Left renal cortex interstitium (tissue), 4 donors: ENCODE data around the gene OCA2. TPM values are rescaled to one million over a fixed set of nuclear protein-coding genes. Genes with fewer than 3 reads are reported as not detected.
"Not testable (repeated sequence)": the region's sequence is repeated elsewhere in the genome, so short reads cannot be mapped to it uniquely, and the experiment has no call there.

Experiments used
- DNase-seq, 4 donors: peaks; one replicate each; pipeline ENCODE4 v3.0.0-alpha.2; 2013; ENCODE audit warnings: low read depth in 4 of 4, low spot score in 2 of 4, missing footprints in 1 of 4
- polyA plus RNA-seq, 4 donors: library from polyadenylated mRNA; unstranded; fragments of 120-200 nt; gene quantifications; one replicate each; pipeline ENCODE4 v1.2.1, GENCODE V29; 2013; ENCODE audit not compliant: insufficient read length in 4 of 4

OCA2 gene
- polyA plus RNA-seq, 4 donors, result 8.0 to 9.2 (median 8.9) TPM

DNA sequence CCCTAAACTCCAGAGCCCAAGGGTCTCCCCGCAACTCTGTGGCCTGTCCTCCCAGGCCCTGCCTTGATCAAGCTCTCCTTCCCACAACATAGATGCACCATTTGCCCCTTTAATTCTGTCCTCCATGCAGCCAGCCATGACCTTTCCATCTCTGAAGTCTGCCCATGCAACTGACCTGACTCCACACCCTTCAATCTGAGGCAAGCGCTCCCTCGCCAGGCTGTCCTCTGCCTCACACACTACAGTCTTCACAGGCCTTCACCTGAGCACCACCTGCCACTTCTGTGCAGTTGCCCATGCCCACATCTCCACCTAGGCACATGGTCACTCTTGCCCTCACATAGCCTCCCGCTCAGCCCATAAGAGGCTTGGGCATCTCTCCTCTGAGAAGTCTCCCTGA is 244.0 kb downstream of the OCA2 start:
- no peak for DNase-seq

DNA sequence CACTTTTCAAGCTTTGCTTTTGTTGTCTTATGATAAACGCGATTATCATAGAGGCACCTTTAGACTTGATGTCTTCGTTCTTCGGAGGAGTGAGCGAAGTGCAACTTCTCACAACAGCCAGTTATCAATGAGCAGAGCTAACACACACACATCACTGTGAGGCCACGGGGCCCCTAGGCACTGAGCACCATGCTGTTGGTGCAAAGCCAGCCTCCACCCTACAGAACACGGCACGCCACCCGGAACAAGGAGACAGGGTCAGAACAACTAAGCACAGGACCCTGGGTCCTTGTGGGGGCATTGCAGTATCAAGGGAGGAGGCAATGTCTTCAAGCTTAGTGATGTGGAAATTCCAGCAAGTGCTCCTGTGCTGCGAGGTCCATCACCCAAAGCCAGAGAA is 244.5 kb downstream of the OCA2 start:
- DNase-seq, result no peak

DNA sequence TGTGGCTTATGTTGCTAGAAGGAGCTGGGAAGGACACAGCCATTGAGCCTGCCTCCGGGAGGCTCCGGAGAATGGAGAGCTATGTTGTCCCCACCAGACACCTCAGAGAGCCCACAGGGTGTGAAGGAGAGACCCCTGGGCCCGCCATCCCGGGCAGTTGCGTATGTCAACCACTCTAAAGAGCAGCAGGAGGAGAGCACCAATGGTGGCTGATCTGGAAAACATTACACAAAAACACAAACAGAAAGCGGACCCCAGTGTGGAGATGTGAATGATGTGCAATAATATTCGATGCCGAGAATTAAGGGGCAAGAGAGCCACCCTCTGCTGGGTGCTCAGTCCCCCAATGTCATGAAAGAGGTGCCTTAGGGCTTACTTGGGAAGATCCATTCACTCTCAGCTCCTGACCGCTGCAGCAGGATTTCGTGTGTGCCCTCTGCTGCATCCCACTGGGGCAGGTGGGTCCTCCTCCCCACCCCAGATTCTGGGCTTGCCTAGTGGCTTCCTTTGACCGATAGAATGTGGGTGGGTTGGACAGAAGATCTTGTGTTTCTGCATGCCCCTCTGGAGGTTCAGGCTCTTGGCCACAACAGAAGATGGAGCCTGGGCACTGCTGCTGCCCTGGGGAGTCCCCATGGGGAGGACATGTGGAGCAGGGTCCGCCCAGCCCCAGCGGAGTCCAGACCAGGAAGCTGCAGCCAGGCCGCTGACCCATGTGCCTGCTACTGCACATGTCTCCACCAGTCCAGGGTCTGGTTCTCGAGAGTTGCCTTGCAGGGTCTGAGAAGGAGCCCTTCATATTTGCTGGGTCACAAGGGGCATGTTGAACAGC is 245.3 kb downstream of the OCA2 start:
- DNase-seq, result no peak

DNA sequence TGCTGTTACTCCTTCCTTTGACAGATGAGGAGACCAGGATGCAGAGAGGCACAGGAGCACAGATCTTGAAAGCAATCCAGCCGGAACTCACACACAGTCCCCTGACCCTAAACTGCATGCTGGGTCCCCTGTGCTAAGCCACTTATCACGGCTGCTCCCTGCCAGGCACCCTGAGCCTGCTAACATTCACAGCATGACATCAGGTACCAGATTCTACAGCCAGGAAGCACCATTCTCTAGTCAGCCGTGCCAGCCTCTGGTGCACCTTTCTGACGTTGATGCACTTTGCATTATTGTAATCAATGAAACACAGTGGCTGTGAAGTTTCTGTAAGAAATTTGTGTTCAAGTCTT is 247.3 kb downstream of the OCA2 start:
- DNase-seq, result no peak

DNA sequence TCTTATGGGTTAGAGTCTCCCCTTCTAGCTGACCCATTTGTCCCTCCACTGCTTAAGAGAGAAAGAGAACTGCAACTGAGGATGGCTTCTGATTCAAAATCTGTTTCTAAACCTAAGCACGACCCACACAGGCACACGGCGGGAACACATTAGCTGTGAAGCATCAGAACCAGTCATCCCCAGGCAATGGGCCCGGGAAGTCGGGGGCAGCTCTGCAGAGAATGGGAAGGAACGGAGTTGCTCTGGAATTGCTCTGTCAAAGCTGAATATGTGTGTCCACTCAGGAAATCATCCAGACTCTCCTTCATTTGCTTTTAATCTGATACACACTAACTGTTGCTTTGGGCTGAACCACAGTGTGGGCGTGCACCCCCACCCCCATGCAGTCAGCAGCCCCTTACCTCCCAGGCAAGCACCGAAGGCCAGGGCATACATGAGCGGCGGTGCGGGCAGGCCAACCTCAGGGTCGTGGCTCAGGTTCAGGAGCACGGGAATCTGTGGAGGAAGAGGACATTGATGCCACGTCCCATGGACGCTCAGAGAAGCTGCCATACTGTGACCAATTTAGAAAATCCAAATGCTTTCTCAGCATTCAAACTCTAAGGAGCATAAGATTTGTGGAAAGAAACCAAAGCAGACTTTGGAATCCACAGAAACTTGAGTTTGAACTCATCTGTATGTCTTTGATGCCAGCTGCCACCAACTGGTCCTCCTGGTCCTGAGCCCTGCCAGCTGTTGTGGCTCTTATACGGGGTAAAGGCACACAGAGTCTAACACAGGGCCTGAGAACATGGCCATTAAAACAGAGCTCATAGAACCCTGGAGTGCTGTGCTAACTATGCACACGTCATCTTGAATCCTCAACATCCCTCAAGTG is 247.9 kb downstream of the OCA2 start:
- DNase-seq, result no peak

DNA sequence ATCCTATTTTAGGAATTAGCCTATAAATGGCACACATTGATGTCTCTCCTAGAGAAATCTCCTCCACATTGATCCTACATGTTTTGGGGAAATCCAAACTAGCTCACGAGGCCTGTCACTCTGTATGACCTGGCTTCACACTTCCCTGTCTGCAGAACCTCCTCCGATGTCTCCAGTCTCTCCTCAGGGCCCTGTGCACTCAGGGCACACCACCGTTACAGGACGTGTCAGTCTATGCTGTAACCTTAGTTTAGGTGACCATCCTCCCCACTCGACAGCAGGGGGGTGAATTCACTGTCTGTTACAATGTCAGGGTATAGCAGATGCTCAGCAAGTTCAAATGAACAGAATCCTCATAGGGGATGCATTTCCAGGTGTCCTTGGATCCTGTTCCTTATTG is 249.1 kb downstream of the OCA2 start:
- DNase-seq, result no peak

DNA sequence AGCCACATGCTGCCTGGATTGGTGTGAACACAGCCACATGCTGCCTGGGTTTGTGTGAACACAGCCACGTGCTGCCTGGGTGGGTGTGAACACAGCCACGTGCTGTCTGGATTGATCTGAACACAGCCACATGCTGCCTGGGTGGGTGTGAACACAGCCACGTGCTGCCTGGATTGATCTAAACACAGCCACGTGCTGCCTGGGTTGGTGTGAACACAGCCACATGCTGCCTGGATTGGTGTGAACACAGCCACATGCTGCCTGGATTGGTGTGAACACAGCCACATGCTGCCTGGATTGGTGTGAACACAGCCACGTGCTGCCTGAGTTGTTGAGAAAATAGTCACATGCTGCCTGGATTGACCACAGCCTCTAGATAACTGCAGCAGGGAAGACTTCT is 250.2 kb downstream of the OCA2 start:
- DNase-seq, result not testable (repeated sequence)

DNA sequence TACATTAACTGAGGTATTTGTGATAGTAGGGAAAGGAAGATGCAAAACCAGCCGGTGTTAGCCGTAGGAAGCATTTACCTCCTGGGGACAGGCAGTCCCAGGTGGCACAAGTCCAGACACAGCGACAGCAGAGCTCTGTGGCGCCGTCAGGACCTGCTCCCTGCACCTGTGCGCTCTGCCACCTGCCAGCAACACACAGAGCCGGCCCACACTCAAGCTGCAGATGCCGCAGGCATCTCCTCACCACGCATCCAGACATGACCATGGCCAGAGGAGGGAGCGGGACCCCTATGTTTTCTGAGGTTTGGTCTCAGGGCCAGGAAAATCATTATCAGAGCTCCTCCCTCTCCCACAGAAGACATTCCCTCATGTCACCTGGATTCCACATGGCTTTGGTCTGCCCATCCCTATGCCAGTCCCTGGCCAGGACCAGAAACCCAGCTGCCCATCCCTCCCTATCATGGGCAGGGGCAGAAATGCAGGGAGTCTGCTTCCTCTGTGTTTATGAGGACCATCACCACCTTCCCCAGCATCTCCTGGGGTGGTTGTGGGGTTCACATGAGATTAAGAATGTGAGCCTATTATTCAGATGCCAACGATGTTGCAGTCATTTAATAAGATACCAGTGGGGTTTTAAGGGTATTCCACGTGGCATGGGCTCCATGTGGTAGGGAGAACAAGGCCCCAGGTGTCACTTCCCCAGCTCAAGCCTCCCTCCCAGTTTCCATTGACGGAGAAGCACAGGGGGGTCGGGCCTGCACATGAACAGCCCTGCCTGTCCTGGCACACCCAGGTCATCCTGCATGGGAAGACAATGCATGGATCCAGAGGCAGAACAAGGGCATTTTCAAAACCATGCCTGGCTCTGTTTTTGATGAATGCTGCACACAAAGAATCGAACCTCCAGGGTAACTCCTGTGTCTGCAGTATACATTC is 251.1 kb downstream of the OCA2 start:
- no peak for DNase-seq

DNA sequence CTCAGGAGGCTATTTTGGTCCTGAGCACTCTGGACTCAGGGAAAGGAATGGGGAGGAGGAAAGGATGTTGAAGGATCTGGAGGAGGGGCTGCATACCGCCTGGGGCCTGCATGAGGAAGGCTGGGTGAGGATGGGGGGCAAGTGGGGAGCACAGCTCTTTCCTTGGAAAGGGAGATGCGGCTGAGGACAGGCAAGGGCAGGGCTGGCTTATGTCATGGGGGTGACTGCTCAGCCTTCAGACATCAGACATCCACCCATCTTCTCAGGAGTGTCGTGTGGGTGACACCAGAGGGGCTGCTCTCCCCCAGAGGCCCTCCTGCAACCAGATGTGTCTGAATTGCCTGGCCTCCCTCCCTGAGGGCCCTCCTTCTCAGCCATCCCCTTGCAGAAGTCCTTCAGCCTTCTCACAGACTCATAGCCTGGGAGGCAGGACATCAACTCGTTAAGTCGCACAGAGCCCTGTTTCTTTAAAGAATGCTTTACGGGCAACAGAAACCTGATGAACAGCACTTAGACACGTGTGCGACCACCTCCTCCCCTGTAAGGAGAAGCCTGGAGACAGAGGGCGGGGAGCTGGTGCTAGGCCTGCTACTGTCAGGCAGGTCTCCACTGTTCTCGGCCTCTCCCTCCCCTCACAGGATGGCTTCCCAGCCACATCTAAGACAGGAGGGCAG is 252.3 kb downstream of the OCA2 start:
- no peak for DNase-seq

DNA sequence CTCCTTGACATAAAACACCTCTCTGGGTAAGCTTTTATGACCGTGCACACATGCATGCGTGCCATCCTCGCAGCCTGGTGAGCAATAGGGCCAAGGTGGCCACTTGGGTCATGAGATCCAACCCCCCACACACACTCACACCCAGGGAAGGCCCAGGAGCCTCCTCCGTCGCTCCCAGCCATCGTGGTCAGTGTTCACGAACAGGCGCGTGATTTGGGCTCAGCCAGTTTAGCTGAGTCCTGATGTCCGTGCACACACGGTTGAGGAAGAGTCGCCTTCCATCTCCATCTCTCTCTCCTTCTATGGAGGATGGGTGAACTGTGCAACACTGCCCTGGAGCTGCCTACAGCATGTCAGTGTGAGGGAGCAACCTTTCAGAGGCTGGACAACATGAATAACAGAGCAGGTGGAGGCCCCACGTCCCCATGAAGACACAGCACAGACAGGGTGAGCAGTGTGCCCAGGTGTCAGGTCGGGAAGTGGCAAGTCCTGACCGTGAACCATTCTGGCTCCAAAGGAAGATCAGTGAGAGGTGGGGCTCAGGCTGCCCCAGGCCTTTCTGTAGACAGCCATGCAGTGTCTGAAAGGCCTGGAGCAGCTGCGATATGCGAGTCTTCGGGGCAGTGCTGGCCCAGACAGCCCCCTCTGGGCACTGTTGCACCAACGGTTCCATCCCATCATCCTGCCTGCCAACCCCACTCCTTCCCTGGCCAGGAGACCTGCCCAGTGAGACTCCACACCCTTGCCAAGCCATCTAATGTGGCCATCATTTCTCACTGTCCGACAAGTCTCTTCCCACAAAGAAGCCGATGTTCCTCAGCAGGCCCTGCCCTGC is 253.4 kb downstream of the OCA2 start:
- DNase-seq, result no peak

DNA sequence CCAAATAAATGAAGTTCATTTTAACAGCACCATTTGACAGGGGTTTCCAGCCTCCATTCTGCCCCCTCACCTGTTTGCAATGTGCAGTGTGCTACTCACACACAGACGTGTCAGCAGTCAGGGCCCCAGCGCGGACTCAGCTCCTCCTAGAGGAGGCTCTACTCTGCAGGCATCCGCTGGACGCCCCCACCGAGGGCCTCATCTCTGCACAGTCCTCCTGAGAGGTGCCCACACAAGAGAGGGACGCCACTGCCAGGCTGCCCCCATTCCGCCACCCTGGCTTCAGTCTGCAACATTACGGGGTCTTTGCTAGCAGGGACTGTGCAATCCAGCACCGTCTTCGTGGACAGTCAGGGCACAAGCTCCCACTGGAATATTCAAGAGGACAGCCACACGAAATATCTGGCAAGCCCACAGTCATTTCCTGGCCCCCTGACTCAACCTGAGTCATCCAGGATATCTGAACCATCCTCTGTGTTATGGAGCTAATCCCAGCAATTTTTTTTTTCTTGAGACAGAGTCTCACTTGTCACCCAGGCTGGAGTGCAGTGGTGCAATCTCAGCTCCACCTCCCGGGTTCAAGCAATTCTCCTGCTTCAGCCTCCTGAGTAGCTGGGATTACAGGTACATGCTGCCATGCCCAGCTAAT is 255.0 kb downstream of the OCA2 start:
- no peak for DNase-seq

DNA sequence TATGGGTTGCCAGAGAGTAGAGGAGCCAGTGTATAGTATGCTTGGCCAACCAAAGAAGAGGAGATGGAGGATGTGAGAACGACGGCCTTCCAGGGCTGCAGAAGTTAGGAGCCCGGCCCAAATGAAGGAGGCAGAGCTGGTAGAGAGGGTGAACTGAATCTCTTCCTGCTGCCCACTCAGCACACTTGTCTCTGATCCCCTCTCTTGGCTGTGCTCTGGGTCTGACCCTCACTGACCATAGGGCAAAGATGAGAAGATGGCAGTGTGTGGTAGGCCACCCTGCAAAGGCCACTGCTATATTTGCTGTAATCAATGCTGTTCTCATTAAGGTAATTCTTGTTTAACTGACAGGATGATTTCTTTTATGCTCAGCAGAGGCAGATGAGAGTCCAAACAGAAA is 256.0 kb downstream of the OCA2 start:
- no peak for DNase-seq

DNA sequence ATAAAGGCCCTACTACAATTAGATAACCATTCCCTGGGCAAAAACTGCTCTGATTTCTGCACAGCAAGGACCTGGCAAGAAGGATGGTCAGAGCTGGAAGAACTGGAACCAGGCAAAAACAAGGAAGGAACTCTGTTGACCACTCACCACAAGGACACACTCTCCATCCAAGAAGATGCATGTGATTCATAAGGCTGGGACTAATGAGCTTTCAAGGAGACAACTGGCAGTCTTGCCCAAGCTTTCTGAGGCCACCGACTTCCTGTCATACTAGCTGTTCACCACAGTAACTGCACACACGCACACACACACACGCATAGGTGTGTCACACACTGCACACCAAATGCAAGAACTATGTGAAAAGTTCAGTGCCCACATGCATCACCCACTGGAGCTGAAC is 256.6 kb downstream of the OCA2 start:
- DNase-seq, result no peak

DNA sequence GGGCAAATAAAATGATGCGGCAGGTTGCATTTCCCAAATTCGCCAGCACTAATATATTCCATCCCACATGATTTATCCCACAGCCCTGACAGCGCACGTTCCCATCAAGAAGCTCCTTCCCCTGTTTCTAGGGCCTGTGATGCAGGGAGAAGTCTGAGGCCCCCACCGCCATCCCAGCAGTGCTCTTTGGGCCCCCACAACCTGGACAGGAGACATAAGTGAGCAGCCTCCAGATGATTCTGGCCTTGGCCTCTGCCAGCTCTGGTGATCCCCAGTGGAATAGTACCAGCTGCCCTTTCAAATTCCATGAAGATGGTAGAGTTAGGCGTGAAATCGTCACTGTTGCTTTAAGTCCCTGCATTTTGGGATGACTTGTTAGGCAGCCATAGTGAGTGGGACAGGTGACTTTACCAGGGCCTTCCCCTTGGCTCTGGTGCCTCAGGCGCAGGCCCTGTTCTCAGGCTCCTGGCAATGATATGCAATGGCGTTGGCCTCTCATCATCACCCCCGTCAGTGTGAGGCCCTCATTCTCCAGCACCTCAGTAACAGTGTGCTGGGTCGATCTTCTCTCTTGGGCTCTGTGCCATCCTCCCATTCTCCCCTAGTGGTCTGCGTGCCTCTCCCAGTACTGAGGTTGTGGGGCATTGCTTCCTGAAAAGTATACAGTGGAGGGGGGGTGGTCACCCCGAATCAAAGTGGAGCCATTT is 263.7 kb downstream of the OCA2 start:
- no peak for DNase-seq

DNA sequence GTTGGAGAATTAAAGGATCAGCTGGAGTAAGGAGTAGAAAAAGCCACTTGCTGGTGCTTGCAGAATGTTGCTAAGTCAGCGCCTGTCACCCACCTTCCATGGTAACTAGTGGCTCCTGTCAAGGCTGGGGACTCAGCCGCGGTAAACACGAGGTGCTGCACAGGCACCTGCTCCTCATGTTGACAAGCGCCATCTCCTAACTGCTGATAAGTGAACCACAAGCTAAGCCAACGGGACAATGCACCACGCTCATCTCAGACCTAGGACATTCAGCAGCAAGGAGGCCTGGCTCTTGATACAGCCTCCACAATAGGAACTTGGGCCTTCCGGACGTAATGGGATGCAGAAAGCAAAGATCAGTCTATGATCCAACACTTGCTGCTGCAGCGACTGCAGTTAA is 264.4 kb downstream of the OCA2 start:
- no peak for DNase-seq

DNA sequence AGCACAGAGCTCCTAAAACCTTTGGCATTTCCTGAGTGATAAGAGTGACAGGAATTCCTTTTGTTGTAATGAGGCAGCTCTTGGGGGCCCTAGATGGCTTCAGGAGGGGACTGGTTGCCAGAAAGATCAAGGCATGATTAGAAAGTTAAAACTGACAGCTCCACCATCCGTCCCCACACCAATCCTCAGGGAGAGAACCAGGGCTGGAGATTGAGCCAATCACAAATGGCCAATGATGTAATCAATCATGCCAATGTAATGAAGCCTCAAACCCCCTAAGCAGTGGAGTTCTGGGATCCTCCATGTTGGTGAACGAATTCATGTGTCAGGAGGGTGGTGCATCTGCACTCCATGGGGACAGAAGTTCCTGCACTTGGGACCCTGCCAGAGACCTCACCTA is 265.1 kb downstream of the OCA2 start:
- DNase-seq, result no peak

DNA sequence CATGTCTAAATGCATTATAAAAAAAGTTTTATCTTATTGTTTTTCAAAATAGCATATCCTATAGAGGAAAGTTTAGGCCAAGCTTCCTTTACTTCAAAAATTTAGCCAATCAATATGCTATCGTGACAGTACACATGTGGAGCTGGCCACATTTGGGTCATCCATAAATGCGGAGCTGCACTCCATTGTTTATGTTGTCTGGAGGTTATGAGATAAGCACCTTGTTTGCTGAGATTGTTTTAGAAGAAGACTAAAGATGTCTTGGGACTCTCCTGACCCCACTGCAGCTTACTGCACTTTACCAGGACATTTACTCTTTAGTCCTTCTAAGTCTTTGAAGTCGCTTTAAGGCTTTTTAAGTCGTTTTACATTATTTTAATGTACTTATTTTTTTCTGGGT is 265.9 kb downstream of the OCA2 start:
- no peak for DNase-seq

DNA sequence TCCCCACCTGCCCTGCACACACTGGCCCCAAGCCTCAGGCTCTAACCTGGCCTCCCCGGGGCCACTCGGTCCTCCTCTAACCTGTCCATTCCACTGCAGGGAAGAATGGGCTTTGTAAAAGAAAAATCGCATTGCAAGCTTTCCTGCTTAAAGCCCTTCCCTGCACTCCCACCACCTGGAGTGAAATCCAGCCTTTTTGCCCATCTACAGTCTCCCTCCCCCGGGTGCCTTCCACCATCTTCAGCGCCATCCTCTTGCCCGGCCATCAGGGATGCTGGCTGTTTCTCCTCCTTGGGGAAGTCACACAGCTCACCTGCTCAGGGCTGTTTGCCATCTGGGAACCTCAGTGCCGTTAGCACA is 266.9 kb downstream of the OCA2 start:
- DNase-seq, result no peak
